Natural killer cell (primary cell): ENCODE measurements around the gene TCTN1. TPM values are rescaled to one million over a fixed set of nuclear protein-coding genes. Genes with fewer than 3 reads are reported as not detected.

Source experiments
- ATAC-seq, 3 donors: fragments of 150-1000 bp in 2 of 3; fragments of 200-7000 bp in 1 of 3; cut with Tn5 transposase; 1 replicate in 1 of 3; 2 replicates in 2 of 3; pipeline ENCODE4 v1.10.0; 2021; ENCODE audit warnings: mild to moderate bottlenecking in 2 of 3, moderate library complexity in 2 of 3
- DNase-seq, 2 donors: peaks; one replicate each; pipeline versions ENCODE4 v3.0.0 to v3.0.0-alpha.2; 2013 to 2021; ENCODE audit warnings: mixed read lengths in 1 of 2
- H3K27ac ChIP-seq: one replicate; pipeline ENCODE4 v1.5.1; 2013; ENCODE audit warnings: mild to moderate bottlenecking, low read length
- H3K27me3 ChIP-seq: one replicate; pipeline ENCODE4 v1.6.1; 2013; ENCODE audit warnings: low read length; ENCODE audit not compliant: control insufficient read depth, insufficient read depth
- H3K36me3 ChIP-seq: one replicate; pipeline ENCODE4 v1.6.1; 2013; ENCODE audit warnings: low read length; ENCODE audit not compliant: control insufficient read depth, insufficient read depth
- H3K4me1 ChIP-seq: one replicate; pipeline ENCODE4 v1.6.1; 2013; ENCODE audit warnings: low read length; ENCODE audit not compliant: control insufficient read depth, insufficient read depth
- H3K4me3 ChIP-seq: one replicate; pipeline ENCODE4 v1.5.1; 2013; ENCODE audit warnings: low read length
- H3K9me3 ChIP-seq: one replicate; pipeline ENCODE4 v1.6.1; 2013; ENCODE audit warnings: low read length; ENCODE audit not compliant: control insufficient read depth, insufficient read depth
- H3K27ac Mint-ChIP-seq, 2 donors: one replicate each; pipeline ENCODE4 v1.8.0; 2022; ENCODE audit warnings: mild to moderate bottlenecking in 2 of 2, mixed read lengths in 2 of 2, moderate library complexity in 1 of 2
- H3K27me3 Mint-ChIP-seq, 2 donors: one replicate each; pipeline ENCODE4 v1.8.0; 2022; ENCODE audit warnings: low read depth in 2 of 2, mixed read lengths in 2 of 2
- H3K36me3 Mint-ChIP-seq: one replicate; pipeline ENCODE4 v1.8.0; 2022; ENCODE audit warnings: mixed read lengths
- H3K4me1 Mint-ChIP-seq, 2 donors: one replicate each; pipeline ENCODE4 v1.8.0; 2022; ENCODE audit warnings: mixed read lengths in 2 of 2
- H3K4me3 Mint-ChIP-seq: one replicate; pipeline ENCODE4 v1.8.0; 2022; ENCODE audit warnings: mild to moderate bottlenecking, moderate library complexity, mixed read lengths
- H3K9me3 Mint-ChIP-seq, 2 donors: one replicate each; pipeline ENCODE4 v1.8.0; 2022; ENCODE audit warnings: mixed read lengths in 2 of 2
- CTCF ChIP-seq: fragments of 200-600 bp; IDR thresholded peaks from one replicate; pipeline ENCODE4 v1.8.0; 2022; ENCODE audit warnings: antibody characterized with exemption
- WGBS: methylation state at CpG from one replicate; pipeline ENCODE4 v1.1.7; 2013; ENCODE audit warnings: missing lambda C conversion rate; ENCODE audit not compliant: insufficient coverage; 5-methylcytosine and 5-hydroxymethylcytosine counted together
- intact Hi-C: fragments of 100-400 bp; cut with micrococcal nuclease; formaldehyde crosslinking; loops from one replicate; pipeline ENCODE4 v1.14.2; 2022
- total RNA-seq, 4 donors: library from RNA; stranded (reverse); fragments of 120-200 nt in 1 of 4; gene quantifications; one replicate each; pipeline versions ENCODE4 v1.2.3 to v1.2.4, GENCODE V29; 2013 to 2022

The TCTN1 gene
- total RNA-seq, 3 donors from 2014 or later (not counting 1 experiment from before 2014, with no cell fraction given) = 4.3 to 6.6 (median 5.2) TPM

- Histone ChIP-seq H3K27me3 (no peaks in the 10 kb centered on the region), H3K36me3 (no peaks in the 10 kb centered on the region), H3K9me3 (no peaks in the 10 kb centered on the region), H3K4me3 (peak within 1 kb of the TSS; percentile 77), H3K4me1 (peaks cover 59% of the 10 kb centered on the region), H3K27ac (peak within 1 kb of the TSS; percentile 75)
- intact Hi-C loops = loop anchor here (1.0 kb wide), 2 partner anchors 10 to 27 kb away; no protein-coding TSS in a partner anchor
- Mint-ChIP-seq H3K36me3 (no peaks in the 10 kb centered on the region), H3K27ac (peak within 1 kb of the TSS; percentile 81 to 92), H3K4me1 (peaks cover 41 to 61% of the 10 kb centered on the region in 2 donors), H3K27me3 (no peaks in the 10 kb centered on the region), H3K9me3 (no peaks in the 10 kb centered on the region), H3K4me3 (peak within 1 kb of the TSS; percentile 91)
- no peak for TF ChIP-seq CTCF
- DNase-seq = peak in 1 of 2 donors; percentile 59
- peak; percentile 73 to 77 (median 73) for ATAC-seq
- WGBS = 6% methylated on average over 61 of the region's 64 CpGs
Observed at GRCh38 chr12:110688446-110689280, 74.7 kb downstream of the TCTN1 start, which contains the start of gene HVCN1. HVCN1 (minus strand) TSS chr12:110689115; CDS start chr12:110683245, 5,870 bp downstream.

DNA sequence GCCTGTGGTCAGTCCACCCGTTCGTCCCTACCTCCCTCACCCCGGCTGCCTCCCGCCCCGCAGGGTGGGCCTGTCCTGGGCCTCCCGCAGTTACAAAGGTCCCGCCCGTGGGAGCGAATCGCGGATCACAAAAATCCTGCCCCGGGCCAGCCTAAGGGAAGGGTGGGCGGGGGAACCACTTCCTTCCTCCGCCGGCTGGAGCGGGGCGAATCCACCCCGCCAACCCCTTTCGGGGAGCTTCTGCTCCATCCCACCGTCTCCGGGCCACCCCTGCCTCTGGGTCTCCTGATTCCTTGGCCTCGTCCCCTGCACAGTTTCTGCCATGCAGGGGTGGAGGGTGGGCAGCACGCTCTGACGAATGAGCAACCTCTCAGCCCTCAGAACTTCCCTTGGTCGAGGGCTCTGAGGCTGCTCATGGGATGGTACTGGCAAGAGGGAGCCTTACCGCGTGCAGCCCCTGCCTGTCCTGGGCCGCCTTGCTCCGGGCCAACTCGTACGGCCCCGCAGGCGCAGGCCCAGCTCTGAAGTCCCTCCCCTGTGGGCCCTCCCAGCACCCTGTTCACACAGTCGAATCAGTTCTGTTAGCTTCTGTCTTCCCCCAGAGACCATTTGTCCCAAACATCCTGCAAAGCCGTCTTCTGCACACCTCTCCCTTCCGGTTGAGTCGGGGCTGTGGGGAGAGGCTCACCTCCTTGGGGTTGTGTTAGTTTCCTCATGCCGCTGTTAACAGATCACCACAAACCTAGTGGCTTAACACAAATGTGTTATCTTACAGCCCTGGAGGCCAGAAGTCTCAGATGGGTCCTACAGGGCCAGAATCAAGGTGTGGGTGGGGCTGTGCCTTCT lies 75.6 kb downstream of the TCTN1 start:
- Histone ChIP-seq H3K36me3 (no peaks in the 10 kb centered on the region), H3K4me3 (peak overlapping the region; percentile 77), H3K27ac (peak overlapping the region; percentile 75), H3K9me3 (no peaks in the 10 kb centered on the region), H3K27me3 (no peaks in the 10 kb centered on the region), H3K4me1 (peaks cover 65% of the 10 kb centered on the region)
- peak; percentile 77 to 83 (median 80) for ATAC-seq
- H3K9me3 Mint-ChIP-seq = no peaks in the 10 kb centered on the region
- no peaks in the 10 kb centered on the region for H3K27me3 Mint-ChIP-seq
- WGBS = under 1% methylated on average over 37 of the region's 38 CpGs
- DNase-seq = peak; percentile 40 to 74
- peak overlapping the region; percentile 81 to 92 for H3K27ac Mint-ChIP-seq
- no peaks in the 10 kb centered on the region for H3K36me3 Mint-ChIP-seq
- H3K4me1 Mint-ChIP-seq = peaks cover 36 to 56% of the 10 kb centered on the region in 2 donors
- intact Hi-C loops = loop anchor here (1.0 kb wide), 2 partner anchors 9 to 28 kb away; no protein-coding TSS in a partner anchor
- peak overlapping the region; percentile 91 for H3K4me3 Mint-ChIP-seq
- no peak for TF ChIP-seq CTCF

DNA sequence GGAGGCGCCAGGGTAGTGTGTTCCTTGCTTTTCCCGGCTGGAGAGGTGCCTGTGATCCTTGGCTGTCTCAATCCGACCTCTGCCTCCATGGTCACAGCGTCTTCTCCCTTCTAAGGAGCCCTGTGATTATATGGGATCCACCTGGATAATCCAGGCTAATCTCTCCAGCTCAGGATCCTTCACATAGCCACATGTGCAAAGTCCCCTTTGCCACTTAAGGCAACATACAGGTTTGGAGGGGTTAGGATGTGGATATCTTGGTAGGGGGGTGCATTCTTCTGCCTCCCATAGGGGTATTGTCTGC lies 76.2 kb downstream of the TCTN1 start:
- Histone ChIP-seq H3K27me3 (no peaks in the 10 kb centered on the region), H3K4me1 (peaks cover 66% of the 10 kb centered on the region), H3K36me3 (no peaks in the 10 kb centered on the region), H3K9me3 (no peaks in the 10 kb centered on the region), H3K4me3 (peak overlapping the region; percentile 77), H3K27ac (peak overlapping the region; percentile 75)
- Mint-ChIP-seq H3K4me1 (peaks cover 30 to 50% of the 10 kb centered on the region in 2 donors), H3K9me3 (no peaks in the 10 kb centered on the region), H3K27me3 (no peaks in the 10 kb centered on the region), H3K4me3 (peak overlapping the region; percentile 91), H3K27ac (peak overlapping the region; percentile 81 to 92), H3K36me3 (no peaks in the 10 kb centered on the region)
- intact Hi-C loops = no loop called here
- ATAC-seq = no peak
- 48% methylated on average over 4 of the region's 4 CpGs for WGBS
- TF ChIP-seq CTCF = no peak
- no peak for DNase-seq
